Right lung (tissue), 5 donors: Measurements from ENCODE around the gene RASL11B. TPM values are rescaled to one million over a fixed set of nuclear protein-coding genes. Genes with fewer than 3 reads are reported as not detected.
A peak's percentile ranks its signal among the peaks of the same experiment; 100 is the strongest.

ENCODE experiments used
- DNase-seq, 2 donors: peaks; one replicate each; pipeline ENCODE4 v3.0.0-alpha.2; 2013
- polyA plus RNA-seq, 5 donors: library from polyadenylated mRNA; unstranded; fragments of 120-200 nt; gene quantifications; one replicate each; pipeline versions ENCODE4 v1.2.1 to v1.2.3, GENCODE V29; 2013; ENCODE audit warnings: inconsistent platforms in 1 of 5, low replicate concordance in 1 of 5; ENCODE audit not compliant: insufficient read length in 5 of 5, insufficient read depth in 1 of 5

RASL11B gene
- polyA plus RNA-seq, 5 donors = 15.3 to 29.0 (median 23.0) TPM

DNA sequence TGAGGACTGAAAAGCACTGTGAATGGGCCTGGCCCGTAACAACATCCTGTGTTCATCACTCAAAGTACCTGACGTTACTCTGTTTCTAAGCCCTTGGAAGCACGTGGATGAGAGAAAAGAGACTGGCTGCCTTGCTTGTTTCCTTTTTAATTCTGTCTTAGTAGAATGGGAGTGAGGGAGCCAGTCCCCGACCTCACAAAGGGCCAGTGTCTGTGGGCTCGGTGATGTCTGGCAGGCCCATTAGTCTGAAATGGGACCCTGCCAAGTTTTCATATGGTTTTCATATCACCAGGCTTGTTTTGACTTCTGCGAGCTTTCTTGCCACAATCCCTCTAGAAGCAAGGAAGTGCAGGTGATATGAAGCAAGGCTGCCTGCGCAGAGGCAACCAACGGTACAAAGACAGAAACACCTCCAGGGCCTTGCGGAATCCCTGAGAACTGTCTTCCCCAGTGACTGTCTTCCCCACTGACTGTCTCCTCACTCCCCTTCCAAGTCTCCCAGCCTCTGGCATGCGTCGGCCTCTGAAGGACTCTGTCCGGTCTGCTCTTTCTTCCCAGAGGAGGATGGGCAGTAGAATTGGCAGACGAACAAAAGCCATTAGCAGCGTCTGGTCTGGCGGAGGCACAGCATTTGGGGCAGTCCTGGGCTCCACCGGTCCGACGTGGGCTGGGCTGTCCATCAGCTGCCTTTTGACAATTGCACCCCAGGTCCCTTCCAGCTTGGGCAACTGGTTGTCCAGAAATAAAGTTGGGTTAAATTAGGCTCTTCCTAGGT lies 20.2 kb upstream of the RASL11B start:
- no peak for DNase-seq

DNA sequence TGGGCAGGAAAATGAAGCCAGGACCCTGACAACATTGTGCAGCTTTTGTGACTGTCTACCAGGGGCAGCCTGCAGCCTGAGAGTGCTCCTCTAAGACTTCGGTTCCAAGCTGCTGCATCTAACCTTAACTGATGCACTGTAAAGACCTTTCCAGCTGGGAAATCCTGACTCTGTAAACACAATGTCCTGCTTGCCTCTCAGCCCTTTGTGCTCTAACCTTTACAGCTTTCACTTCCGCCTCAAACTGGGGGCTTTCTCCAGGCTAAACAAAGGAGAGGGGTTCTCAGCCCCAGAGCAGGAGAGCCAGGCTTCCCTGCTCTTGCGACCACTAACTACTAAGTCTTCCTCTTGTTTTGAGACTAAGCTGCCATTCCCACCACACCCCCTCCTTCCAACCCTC lies 19.3 kb upstream of the RASL11B start:
- DNase-seq = no peak

DNA sequence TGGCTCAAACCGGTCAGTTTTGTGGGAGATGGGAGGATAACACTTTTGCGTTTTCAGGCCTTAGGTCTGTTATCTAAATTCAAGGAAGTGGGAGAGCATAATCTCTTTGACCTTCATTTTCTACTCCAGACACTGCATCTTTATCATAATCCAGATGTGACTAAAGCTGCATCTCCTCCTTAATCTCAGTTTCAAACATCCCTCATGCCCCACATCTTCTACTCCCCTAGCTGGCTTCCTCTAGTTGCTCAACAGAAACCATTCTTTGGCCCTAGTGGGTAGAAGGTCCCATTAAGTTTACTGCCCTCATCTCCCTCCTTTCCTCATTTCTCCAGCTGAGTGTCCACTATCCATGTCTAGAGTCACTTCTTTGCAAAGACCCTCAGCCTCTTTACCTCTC lies 18.8 kb upstream of the RASL11B start:
- no peak for DNase-seq

DNA sequence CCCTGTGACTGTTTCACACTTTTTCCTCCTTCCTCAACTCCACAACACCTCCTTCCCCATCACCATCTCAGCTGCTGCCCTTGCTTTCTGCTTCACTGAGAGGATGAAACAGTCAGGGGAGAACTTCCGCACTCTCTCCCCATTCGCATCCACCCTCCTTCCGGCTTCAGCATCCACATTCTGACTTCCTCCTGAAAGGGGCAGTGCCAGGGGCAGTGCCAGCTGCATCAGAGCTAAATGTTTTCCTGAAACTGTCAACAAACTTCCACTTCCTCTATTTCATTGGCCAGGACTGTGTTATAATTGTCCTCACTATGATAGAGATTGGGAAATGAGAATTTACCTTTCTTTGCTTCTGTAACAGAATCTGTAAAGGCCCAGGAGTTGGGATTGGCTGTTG lies 18.2 kb upstream of the RASL11B start:
- DNase-seq = no peak

DNA sequence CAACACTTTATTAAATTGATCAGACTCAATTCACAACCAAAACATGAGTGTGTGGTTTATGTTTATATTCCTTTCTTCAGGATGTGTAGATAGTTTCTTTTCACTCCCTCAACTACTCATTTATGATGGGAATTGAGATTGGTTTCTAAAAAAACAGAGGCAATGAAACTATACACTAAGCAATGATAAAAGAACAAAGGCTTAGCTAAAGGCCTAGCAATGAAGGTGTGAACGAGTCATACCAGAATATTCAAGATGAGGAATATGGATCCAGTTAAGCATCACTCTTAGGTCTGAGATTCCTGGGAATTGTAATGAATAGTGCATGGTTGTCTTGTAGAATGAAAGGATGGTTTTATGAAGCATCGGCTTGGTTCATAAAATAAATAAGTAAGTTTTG lies 17.5 kb upstream of the RASL11B start:
- DNase-seq = no peak

DNA sequence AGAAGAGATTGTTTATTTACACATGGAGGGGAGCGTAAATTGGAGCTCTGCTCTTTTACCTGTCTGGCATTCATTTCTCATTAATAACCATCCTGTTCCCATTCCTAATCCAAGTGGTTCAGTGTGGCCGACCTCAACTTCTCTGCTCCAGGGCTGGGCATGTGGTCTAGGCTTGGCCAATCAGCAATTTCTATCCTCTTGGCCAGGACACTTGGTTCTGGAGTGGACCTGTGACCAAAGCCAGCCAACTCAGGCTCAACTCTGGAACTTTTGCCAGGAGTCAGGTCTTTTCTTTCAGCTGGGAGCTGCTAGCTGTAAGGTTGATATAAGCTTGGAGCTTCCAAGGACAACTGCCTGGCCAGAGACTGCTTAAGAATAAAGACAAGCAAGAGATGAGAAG lies 15.6 kb upstream of the RASL11B start:
- no peak for DNase-seq

DNA sequence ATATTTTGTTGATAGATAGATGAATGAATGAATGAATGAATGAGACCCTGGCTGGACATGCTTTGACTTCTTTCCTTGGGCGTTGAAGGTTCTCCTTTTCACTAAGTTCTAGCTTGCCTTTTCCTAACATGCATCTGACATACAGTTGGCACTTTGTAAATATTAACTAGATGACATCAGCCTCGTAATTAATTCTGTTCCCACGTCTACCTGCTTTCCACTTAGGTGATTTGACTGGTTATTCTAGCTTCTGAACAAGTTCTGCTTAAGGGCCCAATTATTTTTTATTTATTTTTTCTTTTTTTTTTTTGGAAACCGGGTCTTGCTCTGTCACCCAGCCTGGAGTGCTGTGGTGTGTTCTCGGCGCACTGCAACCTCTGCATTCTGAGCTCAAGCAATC lies 13.9 kb upstream of the RASL11B start:
- no peak for DNase-seq

DNA sequence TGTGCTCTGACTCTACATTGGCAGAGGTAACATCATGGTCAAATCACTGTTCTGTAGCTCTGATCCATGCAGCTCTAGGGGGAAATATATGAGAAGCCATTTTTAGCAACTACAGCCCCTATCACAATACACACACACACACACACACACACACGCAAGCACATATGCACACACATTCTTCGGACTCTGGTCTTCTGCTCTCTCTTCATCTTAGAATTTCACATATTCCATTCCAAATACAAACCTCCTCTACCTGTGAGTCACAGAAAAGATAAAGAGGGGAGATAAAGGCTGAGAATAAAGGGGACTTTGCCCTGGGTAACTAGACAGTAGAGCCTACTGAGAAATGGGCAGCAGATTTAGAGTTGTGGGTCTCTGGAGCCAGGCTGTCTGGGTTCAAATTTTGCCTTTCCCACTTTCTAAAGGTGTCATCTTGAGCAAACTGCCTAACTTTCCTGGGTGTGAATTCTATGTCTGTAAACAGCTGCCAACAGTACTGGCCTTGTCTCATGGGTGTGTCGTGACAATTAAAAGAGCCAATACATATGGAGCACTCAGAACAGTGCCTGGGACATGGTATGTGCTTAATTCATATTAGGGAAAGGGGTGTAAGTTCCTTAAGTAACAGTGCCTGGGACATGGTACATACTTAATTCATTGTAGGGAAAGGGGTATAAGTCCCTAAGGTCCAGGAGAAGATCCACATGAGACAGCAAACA lies 11.6 kb upstream of the RASL11B start:
- DNase-seq = no peak

DNA sequence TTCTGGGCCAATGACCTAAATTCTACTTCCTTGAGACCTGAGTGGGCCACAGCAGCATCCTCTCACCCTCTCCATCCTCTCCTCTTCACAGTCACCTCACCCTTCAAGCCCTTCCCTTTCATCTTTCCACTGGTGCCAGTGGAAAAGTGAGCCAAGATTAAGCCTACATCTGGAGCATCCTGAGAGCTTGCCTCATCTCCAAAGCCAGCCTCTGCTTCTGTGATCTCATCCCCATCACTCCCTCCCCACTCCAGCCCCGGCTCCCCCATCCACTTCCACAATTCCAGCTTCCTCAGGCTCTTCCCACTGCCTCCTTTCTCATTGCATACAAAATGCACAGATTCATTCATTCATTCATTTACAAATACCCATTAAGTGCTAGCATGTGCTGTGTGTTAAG lies 10.1 kb upstream of the RASL11B start:
- DNase-seq = no peak

DNA sequence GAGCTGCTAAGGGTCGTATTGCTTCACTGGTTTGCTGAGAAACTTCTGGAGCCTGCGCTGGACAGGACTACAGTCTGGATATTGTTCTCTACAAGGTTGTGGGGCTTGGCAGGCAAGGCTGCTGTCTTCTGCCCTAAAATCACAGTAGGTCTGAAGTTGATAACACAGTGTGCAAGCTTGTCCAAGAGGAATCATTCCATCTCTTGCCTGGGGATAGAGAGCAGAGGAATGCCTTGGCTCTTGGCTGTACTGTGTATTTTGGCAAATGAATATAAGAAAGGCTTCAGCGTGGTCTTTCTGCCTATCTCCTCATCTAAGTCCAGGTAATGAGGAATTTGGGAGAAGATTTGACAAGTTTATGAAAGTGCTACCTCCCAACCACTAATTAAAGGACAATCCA lies 9.4 kb upstream of the RASL11B start:
- DNase-seq = no peak

DNA sequence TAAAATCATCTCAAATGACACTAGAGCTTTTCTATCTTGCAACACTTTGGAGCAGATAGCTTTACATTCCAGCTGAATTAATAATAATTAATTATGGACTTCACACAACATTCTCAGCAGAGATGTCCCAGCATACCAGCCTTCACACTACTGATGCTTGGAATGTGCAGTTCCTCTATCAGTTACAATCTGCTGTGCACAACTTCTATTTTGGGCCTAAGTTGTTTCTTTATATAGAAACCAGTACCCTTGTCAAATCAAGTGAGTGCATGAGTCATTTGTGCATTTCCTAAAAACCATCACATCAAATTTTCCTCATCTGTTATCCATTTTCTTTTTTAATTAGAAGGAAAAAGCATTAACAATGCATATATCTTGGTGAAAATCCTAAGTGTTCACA lies 8.8 kb upstream of the RASL11B start:
- DNase-seq = no peak

DNA sequence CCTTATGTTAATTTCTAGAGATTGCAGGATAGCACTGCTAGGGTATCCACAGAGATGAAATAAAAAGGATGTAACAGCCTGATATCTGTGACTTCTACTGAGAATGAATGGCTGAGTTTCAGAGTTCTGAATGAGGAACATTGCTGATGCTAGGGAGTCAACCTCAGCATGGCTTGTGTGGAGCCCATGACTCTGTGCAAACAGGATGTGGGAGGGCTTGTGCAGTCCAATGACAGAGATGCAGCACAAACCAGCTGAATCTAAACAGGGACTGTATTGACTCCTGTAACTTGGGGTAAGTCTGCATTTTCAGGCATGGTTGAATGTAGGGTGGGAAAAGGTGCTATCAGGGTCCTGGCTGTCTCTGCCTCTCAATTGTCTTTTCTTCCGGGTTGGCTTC lies 5.3 kb upstream of the RASL11B start:
- no peak for DNase-seq

DNA sequence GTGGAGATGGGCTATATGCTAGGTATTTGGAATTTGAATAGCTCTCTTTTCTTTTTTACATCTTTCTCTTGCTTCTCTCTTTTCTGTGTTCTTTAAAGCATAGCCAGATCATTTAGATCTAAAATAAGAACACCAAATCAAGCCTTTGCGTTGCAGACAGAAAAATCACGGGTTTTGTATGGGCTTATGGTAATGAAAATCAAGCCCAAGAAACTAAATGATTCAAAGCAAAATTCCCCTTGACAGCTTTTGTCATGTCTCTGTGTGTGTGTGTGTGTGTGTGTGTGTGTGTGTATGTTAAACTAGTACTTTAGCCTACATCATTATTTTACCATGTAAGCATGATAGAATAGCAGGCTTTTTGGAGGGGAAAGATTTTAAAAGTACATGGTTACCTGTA lies 1.8 kb upstream of the RASL11B start:
- no peak for DNase-seq

DNA sequence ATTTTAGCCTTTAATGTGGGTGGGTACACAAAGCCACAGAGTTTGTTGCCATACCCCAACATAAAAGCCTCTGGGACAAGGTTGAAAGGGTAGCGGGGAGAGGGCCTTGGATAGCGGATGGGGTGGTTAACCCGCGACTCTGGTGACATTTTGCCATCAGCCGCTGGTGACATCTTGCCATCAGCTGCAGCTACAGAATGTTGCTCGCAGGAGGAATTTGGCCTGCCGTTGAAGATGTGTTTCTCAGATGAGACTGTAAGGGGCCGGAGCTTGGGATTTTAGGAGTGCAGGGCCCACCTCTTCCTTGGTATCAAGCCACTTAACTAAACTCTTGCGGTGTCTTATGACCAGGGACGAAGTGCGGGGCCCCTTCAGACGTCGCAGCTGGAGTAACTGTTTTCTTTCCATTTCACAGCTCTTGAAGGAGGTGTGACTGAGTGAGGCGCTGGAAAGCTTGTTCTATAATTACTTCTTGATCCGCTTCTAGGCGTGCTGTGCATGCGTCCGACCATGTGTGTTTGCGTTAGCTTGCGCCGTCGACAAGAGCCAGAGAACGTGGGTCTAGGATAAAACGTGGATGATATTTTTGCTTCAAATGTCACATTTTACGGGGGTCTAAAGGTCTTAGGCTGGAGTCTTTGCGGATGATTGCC lies 820 bp upstream of the RASL11B start:
- no peak for DNase-seq

DNA sequence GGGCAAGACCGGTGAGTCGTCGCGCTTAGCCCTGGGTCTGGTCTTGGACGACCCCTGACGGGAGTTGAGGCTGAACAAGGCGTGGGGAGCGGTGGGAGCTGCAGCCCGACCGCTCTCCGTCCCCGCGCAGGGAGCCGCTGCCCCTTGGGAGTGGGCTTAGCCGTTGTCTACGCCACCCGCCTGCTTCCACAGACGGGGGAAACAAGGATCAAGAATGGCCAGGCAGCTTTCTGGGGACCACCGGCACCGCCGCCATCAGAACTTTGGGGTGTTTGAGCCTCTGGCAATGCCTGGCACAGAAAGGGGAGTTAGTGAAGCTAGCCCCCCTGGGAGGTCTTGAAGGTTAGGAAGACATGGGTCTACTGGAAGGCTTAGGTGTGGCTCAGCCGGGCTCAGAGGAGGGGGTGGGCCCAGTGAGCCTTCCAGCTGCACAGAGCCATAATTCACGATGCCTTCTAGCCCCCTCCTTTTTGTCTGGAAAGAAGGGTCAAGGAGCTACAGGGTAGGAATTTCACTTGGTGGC lies 583 bp downstream of the RASL11B start:
- no peak for DNase-seq

DNA sequence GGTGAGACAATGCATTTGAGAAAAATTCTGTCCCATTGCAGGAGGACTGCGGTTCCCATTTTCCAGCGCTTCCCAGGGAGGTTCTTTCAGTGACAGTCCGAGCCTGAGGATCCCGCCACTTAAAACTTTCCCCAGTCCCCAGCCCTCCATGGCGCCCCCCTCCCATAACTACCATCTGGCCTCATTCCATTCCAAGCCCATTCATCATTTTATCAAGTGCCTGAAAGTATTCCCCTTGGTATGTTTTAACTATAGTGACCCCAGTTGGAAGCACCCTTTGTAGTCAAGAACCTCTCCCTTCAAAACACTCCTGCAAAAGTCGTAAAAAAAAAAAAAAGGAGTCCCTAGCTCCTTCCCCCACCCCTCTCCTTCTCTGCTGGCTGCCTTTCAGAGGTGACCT lies 1.2 kb downstream of the RASL11B start:
- DNase-seq = no peak

DNA sequence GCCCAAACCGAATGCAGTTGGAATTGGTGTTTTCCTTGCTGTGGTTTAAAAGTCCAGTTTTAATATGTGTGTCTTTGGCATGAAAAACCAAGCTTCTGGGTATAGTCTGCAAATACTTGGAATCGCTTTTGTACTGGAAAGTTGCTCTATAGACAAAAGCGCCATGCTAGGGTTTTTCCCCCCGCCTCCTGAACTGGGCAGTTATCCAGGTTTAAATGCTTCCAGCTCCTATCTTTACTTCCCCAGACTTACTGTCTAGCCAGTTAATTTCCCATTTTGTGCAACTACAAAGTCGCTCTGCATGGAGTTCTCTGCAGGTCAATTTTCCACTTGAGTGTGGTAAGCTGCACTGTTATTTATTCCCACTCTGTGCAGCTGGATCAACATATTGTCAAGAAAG lies 2.7 kb downstream of the RASL11B start:
- DNase-seq = peak; percentile 76

DNA sequence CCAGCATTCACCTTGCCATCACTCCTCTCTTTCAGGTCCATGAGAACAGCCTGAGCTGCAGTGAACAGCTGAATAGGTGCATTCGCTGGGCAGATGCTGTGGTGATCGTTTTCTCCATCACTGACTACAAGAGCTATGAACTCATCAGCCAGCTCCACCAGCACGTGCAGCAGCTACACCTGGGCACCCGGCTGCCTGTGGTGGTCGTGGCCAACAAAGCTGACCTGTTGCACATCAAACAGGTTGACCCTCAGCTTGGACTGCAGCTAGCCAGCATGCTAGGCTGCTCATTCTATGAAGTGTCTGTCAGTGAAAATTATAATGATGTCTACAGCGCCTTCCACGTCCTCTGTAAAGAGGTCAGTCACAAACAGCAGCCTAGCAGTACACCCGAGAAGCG lies 3.2 kb downstream of the RASL11B start:
- no peak for DNase-seq

DNA sequence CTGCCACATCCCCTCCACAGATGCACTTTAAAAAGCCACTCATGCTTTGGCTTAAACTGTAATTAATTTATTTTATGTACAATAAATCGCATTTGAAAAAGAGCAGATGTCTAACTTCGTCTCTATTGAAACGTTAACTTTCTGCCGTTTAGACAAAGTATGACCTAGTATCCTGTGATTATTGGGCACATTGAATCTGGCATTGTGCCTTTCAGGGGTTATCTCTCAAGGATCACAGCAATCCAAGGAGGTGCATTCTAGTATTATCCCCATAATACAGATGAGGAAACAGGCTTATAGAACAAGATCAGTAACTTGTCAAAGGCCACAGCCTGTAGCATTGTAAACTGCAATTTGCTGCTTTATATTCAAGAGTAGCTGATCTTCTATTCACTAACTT lies 4.6 kb downstream of the RASL11B start:
- no peak for DNase-seq

DNA sequence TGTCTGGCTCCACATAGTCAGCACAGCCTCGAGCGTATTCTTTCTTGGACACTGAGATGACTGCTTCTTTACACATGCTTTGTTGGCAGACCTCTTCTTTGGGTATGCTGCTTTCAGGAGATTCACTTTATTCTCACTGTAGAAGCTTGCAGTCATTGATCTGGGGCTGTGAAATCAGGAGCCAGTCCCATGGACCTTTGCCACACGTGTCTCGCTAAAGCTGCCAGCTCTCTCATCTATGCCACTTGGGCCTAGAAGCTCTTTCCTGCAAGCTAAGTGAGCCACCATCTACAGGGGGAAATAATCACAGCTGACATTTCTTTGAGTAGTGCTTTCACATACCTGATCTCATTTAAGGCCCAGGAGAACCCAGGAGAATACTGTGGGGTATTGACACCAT lies 5.0 kb downstream of the RASL11B start:
- DNase-seq = no peak

DNA sequence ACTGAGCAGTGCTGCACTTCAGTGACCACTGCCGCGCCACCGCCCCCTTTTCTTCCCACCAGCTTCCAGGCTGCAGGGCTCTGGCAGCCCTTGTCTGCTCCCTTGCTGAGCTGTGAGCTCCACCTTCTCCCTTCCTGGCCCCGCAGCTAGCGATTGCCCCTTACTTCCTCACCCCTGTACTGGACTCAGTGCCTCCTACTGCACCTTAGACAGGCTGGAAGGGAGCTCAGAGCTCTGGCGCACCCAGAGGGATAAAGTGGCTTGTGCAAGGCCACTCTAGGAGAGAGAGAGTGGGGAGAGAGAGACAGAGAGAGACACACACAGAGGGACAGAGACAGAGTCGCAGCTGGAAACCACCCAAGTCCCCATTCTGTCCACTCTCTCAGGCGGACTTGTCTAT lies 6.0 kb downstream of the RASL11B start:
- DNase-seq = no peak

DNA sequence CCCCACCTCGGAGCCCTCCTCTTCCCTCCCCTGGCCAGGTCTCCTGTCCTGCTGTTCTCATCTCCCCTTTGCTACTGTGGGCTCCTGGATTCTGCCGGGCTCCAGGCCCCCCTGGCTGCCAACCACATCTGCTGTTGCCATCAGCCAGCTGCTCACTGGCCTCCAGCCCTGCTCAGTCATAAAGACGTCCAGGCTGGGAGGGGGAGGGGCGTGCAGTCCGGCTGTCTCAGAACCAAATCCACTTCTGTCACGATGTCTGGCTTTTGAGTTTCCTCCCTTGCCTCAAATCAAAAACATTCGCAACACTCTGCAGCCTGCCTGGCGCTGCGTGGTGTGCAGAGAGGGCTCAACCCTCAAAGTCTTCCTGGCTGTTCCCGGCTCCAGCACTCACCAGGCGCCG lies 7.1 kb downstream of the RASL11B start:
- peak; percentile 62 to 72 for DNase-seq

DNA sequence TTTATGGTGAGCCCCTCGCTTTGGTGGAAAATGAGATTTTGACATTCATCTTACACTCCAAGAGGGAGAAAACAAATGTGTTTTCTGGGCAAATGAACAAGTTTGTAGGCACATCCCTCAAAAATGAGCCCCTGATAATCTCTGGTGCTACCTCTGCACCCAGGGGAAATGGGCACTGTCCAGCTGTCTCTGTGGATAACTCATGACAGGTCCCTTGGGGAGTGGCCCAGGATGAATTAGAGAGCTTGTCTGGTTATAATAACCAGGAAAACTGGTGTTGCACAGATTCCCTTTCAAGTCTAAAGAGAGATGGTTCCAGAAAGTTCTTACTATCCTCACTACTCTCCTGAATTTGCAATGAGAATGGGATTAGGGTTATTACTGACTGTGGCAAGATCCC lies 7.5 kb downstream of the RASL11B start:
- no peak for DNase-seq
